HG02678 (cell line): ENCODE results near the gene GGACT.

Source experiments
- ATAC-seq: cut with Tn5 transposase; IDR thresholded peaks from one replicate; pipeline ENCODE4 v1.9.1; 2021; ENCODE audit warnings: mild to moderate bottlenecking, moderate library complexity; ENCODE audit not compliant: unreplicated experiment

The GGACT gene

GRCh38 chr13:100559886-100560285 is 28.7 kb downstream of the GGACT start:
- ATAC-seq, result no peak

GRCh38 chr13:100552755-100553154 is 35.8 kb downstream of the GGACT start:
- no peak for ATAC-seq

DNA sequence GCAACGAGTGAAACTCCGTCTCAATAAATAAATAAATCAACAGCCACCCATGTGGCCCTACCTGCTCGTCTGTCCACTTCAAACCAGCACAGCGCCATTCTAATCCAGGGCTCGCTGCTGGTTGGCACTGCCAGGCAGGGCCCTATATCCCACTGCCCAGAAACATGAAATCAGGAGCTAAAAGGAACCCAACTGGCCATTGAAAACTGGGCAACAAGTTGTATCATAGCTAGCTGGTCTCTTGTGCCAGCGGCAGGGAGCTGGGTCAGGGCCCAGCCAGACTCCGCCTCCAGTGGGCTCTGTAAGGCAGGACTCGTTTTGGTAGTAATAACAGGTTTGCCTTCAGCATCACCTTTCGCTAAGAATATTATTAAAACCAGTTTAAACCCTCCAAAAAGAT is 39.3 kb downstream of the GGACT start:
- no peak for ATAC-seq

- no peak for ATAC-seq
Observed at GRCh38 chr13:100547791-100548201, 40.8 kb downstream of the GGACT start.

DNA sequence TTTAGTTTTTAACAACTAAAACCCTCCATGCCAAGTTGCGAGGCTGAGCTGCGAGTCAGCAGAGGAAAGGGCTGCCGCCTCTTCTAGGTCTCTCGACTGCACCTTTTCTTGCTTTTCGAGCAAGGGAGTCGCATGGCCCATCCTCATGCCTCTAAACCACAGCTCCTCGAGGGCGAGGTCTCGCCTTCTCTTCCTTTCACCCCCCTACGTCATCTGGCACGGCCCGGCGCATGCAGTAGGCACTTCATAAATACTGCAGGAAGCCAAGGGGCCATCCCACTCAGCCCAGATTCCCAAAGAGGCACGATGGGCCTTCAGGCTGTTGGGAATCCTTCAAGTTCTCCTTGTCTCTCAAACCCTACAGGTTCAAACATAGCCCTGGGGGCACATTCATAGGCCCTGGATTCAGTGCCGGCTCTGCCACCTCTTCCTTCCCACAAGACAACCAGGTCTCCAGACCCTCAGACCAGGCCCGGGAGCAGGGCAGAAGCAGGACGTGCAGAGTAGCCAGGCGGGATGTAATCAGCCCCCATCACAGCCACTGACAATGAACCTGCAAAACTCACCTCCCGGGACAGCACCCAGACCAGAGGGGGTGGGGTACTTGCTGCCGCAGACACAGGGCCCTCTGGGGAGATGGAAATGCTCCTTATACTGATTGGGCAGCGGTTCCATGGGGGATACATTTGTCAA is 41.7 kb downstream of the GGACT start:
- no peak for ATAC-seq

DNA sequence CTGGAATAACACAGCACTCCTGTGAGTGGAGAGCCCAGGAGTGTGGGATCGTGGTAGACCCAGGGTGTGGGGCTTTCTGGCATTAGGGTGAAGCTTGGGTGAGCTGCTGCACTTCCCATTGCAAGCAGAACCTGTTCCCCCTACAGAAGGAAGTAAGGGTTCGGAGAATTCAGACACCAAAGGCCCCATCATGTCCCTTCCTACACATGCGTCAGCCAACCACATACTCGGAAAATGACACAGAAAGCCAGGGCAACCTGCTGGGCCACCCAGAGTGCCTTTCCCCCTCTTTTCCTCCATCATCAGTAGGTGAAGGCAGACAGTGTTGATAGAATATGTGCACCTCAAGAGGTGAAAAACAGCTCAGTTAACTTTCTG is 42.9 kb downstream of the GGACT start:
- ATAC-seq, result no peak

- no peak for ATAC-seq
Observed at GRCh38 chr13:100544866-100545683, 43.5 kb downstream of the GGACT start.

- no peak for ATAC-seq
Observed at GRCh38 chr13:100543872-100544602, 44.6 kb downstream of the GGACT start.

DNA sequence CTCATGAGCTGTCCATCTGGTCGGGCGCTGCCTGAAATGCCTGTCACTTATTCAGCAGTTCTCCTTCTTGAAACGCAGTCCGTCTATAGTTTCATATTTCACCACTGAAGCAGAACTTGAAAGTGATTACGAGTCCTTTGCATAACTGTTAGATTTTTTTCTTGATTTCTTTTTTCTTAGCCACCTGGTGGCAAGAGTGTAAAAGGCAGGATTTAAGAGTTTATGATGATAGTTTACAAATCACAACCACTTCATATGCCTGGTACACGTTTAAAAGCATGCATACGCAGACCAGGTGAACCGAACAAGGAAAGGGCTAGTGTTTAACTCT is 45.8 kb downstream of the GGACT start:
- peak; percentile 85 for ATAC-seq

DNA sequence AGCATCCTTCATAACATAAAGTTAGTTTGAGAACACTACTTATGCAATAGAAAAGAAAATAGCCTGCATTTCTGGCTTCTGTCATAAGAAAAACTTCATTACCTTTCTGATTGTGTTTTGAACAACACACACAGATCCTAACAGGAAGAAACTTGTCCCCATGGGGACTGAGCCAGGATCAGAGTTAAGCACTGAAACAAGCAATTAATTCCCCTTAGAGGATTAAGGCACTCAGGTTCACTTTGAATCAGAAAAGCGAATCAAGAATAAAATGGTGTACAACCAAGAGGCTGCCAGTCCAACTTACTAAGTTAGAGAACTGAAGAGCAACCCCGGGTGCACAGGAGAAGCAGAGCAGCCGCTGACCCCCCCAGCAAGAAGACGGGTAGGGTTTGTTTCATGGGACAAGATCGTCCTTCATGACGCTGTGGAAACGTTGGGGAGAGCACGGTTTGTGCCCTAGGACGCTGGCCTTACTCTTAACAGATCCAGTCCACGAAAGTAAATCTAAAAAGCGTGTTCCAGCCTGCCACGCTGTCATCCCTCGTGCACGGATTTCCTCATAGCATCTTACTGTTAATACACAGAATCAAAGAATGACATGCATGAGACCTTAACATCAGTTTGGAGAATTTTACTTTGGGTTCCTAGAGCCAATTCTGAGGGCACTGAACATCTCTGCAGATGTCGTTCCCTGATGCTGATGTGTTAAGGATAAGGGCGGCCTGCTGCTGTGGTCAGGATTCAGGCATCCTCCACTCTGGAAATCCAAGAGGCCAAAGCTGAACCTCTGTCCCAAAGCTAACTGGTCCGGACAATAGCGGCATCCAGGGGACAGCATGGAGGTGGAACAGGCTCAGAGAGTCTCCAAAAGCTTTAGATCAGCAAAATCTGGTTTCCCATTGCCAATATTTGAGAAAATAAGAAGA is 46.4 kb downstream of the GGACT start:
- ATAC-seq, result no peak

GRCh38 chr13:100540621-100541020 is 48.0 kb downstream of the GGACT start:
- no peak for ATAC-seq

- no peak for ATAC-seq
Observed at GRCh38 chr13:100537951-100538462, 50.6 kb downstream of the GGACT start.

GRCh38 chr13:100537486-100537885 is 51.1 kb downstream of the GGACT start:
- no peak for ATAC-seq

DNA sequence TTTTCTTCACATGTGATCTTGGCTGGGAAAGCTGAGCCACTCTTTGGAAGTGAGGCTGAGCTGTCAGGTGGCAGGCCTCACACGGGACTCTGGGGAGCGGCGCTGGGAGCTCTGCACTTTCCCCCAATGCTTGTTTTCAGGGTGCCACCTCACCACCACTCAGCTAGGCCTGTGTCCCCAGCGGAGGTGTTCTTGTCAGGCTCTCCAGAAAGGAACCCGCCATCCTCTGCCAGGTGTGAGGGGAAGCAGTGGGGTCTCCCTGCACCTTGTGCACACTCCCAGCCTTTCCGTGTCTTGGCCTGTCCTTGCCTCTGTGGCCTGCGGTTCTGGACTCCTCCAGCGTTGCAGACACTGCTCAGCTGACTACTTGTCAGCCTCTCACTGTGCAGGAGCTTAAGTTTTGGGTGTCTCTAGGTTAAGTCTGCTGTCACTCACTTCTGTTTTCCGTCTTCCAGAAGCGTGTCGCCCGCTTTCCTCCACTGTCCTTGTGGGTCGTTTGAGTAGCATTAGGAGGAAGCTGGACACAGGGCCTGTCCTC is 51.9 kb downstream of the GGACT start:
- no peak for ATAC-seq

GRCh38 chr13:100535426-100536135 is 53.0 kb downstream of the GGACT start:
- ATAC-seq, result no peak

GRCh38 chr13:100534911-100535310 is 53.7 kb downstream of the GGACT start:
- ATAC-seq, result no peak

DNA sequence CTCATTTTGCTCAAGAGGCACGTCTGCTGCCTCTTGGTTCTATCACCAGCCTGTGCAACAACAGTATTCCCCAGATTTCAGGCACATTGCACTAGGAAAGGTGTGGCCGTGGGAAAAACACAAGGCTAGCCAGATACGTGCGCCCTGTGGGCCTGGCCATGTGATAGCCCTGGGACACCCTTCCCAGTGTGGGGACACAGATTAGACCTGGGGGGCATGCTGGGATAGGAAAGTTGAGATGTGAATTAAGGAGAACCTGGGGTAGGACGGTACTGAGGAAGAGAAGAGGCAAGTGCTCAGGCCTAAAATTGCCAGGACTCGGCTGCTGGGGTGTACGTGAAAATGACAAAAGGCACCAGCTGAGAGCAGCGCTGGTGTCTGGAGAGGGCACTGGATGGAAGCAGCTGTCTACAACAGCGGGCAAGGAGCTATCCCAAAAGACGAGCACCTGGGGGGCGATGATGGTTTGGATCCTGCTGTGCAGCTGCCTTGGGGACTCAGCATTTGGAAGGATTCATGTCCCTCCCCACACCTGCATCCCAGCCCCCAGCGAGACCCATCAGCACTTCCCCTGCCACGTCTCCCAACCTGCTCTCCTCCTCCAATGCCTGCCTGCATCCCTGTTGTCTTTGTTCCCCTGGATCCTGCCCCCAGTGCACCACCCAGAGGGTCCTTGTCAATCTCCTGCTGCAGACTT is 54.3 kb downstream of the GGACT start:
- no peak for ATAC-seq

DNA sequence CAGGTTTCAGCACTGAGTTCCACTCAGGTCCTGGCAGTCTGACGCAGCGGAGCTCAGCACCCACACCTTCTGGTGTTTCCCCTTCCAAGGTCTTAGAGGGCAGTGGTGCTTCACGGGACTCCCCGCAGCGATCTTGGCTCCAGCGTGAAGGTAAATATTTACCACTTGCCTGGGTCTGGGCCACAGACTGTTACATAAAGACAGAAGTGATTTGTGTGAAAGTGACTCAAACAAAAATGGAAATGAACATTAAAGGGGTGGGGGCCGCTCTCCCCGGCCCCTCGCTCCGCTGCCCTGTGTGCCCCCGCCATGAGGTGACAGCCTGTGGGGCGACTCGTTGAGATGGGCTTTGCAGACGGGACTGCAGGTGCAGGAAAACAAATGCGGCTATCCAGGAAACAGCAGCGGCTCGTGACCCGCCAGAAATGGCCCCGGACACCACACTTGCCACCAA is 55.0 kb downstream of the GGACT start:
- no peak for ATAC-seq

DNA sequence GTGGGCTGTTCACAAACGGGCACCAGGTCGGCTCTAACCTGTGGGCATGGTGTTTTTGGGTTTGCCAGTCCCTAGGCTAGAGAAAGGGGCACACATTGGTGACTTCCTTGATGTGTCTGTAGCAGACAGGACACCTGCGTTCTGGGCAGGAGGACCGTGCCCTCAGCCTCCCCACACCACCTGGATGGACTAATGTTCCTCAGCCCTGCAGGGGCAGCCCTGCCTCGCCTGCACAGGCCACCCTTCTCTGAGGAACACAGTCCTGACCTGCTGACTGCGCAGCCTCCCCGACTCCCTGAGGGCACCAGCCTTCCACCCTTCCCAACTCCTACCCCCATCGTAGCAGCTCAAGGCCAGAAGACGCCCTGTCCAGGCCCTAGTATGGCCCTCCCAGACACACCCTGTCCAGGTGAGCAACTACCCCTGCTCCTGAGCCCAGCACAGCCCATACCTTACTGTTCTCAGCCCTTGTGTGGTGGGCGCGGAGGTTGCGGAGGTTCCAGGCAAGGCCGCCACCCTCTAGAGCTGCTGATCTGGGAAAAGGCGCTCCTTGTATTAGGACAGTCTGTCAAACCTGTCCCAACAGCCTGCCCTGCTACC is 55.7 kb downstream of the GGACT start:
- ATAC-seq, result no peak
